ENCODE measurements around the gene DYRK1A.
"Not testable (repeated sequence)": the region's sequence is repeated elsewhere in the genome, so short reads cannot be mapped to it uniquely, and the experiment has no call there.

DYRK1A gene

DNA sequence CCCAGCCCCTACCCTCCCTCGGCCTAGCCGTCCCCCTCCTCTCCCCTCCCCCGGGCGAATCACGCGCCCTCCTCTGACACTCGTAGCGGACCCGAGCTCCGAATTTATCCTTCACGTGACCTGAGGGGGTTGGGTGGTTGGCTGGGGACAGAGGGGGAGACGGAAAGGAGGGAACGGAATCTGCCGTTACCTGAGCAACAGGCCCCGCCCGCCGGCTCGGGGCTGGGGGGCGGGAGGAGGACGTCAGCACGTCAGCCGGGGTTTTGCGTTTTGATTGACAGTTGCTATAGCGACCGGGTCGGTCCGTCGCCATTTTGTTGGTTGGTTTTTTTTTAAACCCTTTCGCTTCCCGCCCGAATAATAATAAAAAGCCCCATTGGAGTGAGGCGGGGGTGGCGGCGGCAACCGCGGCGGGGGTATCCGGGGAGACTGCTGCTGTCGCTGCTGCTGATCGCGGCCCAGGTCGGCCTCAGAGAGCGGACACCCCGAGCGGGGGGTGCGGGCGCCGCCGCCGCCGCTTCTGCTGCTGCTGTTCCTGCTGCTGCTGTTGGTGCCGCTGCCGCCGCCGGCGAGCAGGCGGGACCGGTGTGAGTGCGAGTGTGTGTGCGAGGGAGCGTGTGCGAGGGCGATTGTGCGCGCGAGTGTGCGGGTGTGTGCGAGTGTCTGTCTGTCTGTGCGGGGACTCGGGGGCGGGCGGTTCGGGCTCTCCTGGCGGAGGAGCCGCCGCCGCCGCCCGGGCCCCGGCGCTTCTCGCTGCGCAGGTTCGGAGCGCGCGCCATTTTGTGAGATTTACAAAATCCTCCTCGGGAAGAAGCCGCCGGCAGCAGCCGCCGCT is at the start of gene DYRK1A:
DYRK1A (plus strand) TSS at position 292 of the 835 bp plus-strand sequence. CDS start 53,602 bp downstream, outside the sequence.
- DNase-seq (ENCODE audit: low read depth) = peak; percentile 96
- peak within 1 kb of the TSS; percentile 82 for H3K4me3 ChIP-seq (ENCODE audit: control insufficient read depth, low read depth, low read length)
- TF ChIP-seq CTCF (IDR thresholded peaks at IDR 0.05; ENCODE audit: control insufficient read depth, insufficient read depth, low read depth, low read length, missing control alignments) = no peak

DNA sequence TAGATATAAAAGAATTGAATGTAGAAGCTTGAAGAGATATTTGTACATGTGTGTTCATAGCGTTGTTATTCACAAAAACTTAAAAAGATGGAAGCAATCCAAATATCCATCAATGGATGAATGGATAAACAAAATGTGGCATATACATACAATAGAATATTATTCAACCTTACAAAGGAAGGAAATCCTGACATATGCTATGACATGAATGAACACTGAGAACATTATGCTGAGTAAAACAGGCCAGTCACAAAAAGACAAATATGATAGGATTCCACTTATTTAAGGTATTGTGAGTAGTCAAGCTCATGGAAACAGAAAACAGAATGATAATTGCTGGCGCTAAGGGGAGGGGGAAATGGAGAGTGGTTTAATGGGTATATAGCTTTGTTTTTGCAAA is 47.0 kb upstream of the DYRK1A start:
- DNase-seq (ENCODE audit: low read depth) = no peak
- TF ChIP-seq CTCF (IDR thresholded peaks at IDR 0.05; ENCODE audit: control insufficient read depth, insufficient read depth, low read depth, low read length, missing control alignments) = no peak
- no peak overlapping the region for H3K4me3 ChIP-seq (ENCODE audit: control insufficient read depth, low read depth, low read length)

- H3K4me3 ChIP-seq (ENCODE audit: control insufficient read depth, low read depth, low read length) = no peak overlapping the region
- no peak for DNase-seq (ENCODE audit: low read depth)
- no peak for TF ChIP-seq CTCF (IDR thresholded peaks at IDR 0.05; ENCODE audit: control insufficient read depth, insufficient read depth, low read depth, low read length, missing control alignments)
These were observed 44.5 kb upstream of the DYRK1A start for GRCh38 chr21:37322084-37322483.

GRCh38 chr21:37324558-37324957 is 42.0 kb upstream of the DYRK1A start:
- H3K4me3 ChIP-seq (ENCODE audit: control insufficient read depth, low read depth, low read length) = no peak overlapping the region
- TF ChIP-seq CTCF (IDR thresholded peaks at IDR 0.05; ENCODE audit: control insufficient read depth, insufficient read depth, low read depth, low read length, missing control alignments) = no peak
- DNase-seq (ENCODE audit: low read depth) = no peak

- not testable (repeated sequence) for H3K4me3 ChIP-seq (ENCODE audit: control insufficient read depth, low read depth, low read length); DNase-seq (ENCODE audit: low read depth)
These were observed 38.4 kb upstream of the DYRK1A start for GRCh38 chr21:37328147-37328546.

GRCh38 chr21:37331411-37331810 is 35.2 kb upstream of the DYRK1A start:
- no peak for TF ChIP-seq CTCF (IDR thresholded peaks at IDR 0.05; ENCODE audit: control insufficient read depth, insufficient read depth, low read depth, low read length, missing control alignments)
- no peak overlapping the region for H3K4me3 ChIP-seq (ENCODE audit: control insufficient read depth, low read depth, low read length)

DNA sequence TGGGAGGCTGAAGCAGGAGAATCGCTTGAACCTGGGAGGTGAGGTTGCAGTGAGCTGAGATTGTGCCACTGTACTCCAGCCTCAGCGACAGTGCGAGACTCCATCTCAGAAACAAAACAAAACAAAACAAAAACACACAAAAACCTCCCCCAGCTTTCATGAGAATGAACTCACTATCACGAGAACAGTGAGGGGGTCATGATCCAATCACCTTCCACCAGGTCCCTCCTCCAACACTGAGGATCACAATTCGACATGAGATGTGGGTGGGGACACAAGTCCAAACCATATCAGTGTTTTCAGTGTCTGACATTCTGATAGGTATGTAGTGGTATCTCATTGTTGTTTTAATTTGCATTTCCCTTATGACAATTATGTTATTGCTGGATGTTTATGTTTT is 31.5 kb upstream of the DYRK1A start:
- TF ChIP-seq CTCF (IDR thresholded peaks at IDR 0.05; ENCODE audit: control insufficient read depth, insufficient read depth, low read depth, low read length, missing control alignments) = no peak
- no peak for DNase-seq (ENCODE audit: low read depth)

More at GRCh38 chr21:37331411-37331810, 35.2 kb upstream of the DYRK1A start:
- DNase-seq (ENCODE audit: low read depth) = no peak

More for the DNA sequence above, 31.5 kb upstream of the DYRK1A start:
- H3K4me3 ChIP-seq (ENCODE audit: control insufficient read depth, low read depth, low read length) = no peak overlapping the region

Measured in AG09309 (cell line).